Coronary artery (tissue), 2 donors: ENCODE data around the gene AFP.

Source experiments
- DNase-seq: peaks from one replicate; pipeline ENCODE4 v3.0.0-alpha.2; 2017; ENCODE audit warnings: low spot score
- H3K27ac ChIP-seq, 2 donors: fragments of 200-600 bp; sonication (generic); one replicate each; pipeline ENCODE4 v1.5.1; 2016 to 2019
- H3K4me3 ChIP-seq: fragments of 200-600 bp; sonication (generic); 2 replicates; pipeline ENCODE4 v1.5.1; 2016; ENCODE audit warnings: mild to moderate bottlenecking, moderate library complexity
- TF ChIP-seq, protein P1 (sequence below): fragments of 200-600 bp; sonication (generic); IDR thresholded peaks from one replicate; pipeline ENCODE4 v1.5.1; 2019; ENCODE audit warnings: antibody characterized with exemption

Gene AFP

DNA sequence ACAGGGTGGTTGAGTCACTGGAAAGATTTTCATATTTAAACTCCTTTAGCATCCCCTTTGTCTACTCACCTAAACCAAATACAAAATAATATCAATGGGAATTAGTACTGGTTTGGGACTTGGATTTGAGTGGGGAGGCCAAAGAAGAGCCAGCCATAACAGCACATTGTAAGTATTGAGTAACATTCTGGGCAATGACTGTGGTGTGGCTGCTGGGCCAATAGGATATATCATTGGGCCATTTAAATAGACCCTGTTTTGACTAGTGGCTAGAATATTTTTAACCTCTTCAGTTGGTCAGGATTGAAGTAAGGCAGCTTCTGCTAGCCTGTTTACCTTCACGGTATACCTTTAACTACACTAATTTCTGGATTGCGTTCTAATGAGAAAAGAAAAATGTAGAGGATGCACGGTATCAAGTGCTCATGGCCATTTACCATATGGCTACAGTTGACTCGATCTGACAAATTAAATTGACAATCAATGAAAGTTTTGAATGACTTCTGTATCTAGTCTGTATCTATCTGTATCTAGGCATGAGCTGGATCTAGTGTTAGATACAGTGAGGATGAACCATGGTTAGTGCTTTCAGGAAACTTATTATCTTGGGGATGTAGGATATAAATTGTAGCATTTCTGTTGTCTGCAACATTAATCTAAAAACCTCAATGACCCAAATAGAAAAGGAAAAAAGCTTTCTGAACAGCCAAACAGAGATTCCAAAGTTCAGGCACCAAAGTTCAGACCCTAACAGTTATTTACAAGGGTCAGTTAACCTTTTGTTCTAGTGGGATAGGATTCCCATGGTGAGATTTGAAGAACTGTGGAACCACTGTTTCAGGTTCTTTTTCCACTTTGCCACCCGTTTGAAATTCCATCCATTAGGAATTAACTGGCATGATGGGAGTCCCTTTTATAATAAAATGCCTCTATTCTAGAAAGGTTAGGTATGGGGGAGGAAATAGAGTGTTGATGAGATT, 38.7 kb upstream of the AFP start:
- DNase-seq = no peak
- TF ChIP-seq, protein P1, sequence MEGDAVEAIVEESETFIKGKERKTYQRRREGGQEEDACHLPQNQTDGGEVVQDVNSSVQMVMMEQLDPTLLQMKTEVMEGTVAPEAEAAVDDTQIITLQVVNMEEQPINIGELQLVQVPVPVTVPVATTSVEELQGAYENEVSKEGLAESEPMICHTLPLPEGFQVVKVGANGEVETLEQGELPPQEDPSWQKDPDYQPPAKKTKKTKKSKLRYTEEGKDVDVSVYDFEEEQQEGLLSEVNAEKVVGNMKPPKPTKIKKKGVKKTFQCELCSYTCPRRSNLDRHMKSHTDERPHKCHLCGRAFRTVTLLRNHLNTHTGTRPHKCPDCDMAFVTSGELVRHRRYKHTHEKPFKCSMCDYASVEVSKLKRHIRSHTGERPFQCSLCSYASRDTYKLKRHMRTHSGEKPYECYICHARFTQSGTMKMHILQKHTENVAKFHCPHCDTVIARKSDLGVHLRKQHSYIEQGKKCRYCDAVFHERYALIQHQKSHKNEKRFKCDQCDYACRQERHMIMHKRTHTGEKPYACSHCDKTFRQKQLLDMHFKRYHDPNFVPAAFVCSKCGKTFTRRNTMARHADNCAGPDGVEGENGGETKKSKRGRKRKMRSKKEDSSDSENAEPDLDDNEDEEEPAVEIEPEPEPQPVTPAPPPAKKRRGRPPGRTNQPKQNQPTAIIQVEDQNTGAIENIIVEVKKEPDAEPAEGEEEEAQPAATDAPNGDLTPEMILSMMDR = no peak
- Histone ChIP-seq H3K4me3 (no peak overlapping the region), H3K27ac (no peak overlapping the region)

DNA sequence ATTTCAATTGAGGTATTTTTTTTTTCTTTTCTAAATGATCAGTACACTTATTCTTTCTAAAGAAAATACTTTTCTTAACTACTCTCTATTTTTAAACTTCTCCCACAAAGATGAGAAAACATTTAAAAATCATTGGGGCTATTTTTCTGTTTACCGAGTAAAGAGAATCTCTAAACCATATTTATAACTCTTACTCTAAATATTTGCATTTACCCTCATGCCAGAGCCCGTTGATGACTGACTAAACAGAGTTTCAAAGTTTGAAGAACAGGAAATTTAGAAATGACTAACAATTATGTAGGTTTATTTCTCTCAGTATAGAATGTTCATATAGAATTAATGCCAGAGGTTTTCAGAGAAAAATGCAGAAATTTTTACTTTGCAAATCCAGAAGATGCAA, 34.6 kb upstream of the AFP start:
- Histone ChIP-seq H3K27ac (no peak overlapping the region), H3K4me3 (no peak overlapping the region)
- DNase-seq = no peak
- TF ChIP-seq, protein P1 = no peak

DNA sequence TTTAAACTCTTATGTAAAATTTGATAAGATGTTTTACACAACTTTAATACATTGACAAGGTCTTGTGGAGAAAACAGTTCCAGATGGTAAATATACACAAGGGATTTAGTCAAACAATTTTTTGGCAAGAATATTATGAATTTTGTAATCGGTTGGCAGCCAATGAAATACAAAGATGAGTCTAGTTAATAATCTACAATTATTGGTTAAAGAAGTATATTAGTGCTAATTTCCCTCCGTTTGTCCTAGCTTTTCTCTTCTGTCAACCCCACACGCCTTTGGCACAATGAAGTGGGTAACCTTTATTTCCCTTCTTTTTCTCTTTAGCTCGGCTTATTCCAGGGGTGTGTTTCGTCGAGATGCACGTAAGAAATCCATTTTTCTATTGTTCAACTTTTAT, 32.0 kb upstream of the AFP start, which contains the start of gene ALB:
TSS of gene ALB (plus strand) at position 246 of the 400 bp plus-strand sequence. CDS start at position 287, 41 bp downstream.
- no peak within 1 kb of the TSS for H3K27ac ChIP-seq
- TF ChIP-seq, protein P1 = no peak
- DNase-seq = no peak
- H3K4me3 ChIP-seq = no peak within 1 kb of the TSS

- H3K27ac ChIP-seq = no peak overlapping the region
- no peak overlapping the region for H3K4me3 ChIP-seq
- TF ChIP-seq, protein P1 = no peak
- no peak for DNase-seq
Observed at GRCh38 chr4:73404457-73404856, 31.6 kb upstream of the AFP start.

- Histone ChIP-seq H3K4me3 (no peak overlapping the region), H3K27ac (no peak overlapping the region)
- TF ChIP-seq, protein P1 = no peak
- no peak for DNase-seq
Observed at GRCh38 chr4:73405138-73405537, 30.9 kb upstream of the AFP start.

DNA sequence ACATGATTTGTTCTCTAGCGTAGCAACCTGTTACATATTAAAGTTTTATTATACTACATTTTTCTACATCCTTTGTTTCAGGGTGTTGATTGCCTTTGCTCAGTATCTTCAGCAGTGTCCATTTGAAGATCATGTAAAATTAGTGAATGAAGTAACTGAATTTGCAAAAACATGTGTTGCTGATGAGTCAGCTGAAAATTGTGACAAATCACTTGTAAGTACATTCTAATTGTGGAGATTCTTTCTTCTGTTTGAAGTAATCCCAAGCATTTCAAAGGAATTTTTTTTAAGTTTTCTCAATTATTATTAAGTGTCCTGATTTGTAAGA, 29.5 kb upstream of the AFP start:
- TF ChIP-seq, protein P1 = no peak
- no peak overlapping the region for H3K4me3 ChIP-seq
- DNase-seq = no peak
- no peak overlapping the region for H3K27ac ChIP-seq

DNA sequence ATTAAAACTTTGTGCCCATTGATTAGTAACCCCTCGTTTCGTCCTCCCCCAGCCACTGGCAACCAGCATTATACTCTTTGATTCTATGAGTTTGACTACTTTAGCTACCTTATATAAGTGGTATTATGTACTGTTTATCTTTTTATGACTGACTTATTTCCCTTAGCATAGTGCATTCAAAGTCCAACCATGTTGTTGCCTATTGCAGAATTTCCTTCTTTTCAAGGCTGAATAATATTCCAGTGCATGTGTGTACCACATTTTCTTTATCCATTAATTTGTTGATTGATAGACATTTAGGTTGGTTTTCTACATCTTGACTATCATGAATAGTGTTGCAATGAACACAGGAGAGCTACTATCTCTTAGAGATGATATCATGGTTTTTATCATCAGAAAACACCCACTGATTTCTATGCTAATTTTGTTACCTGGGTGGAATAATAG, 28.8 kb upstream of the AFP start:
- H3K27ac ChIP-seq = no peak overlapping the region
- TF ChIP-seq, protein P1 = no peak
- no peak for DNase-seq
- no peak overlapping the region for H3K4me3 ChIP-seq
